IPS-18c (cell line): ENCODE data around the gene DIDO1.
"Not testable (repeated sequence)": the region's sequence is repeated elsewhere in the genome, so short reads cannot be mapped to it uniquely, and the experiment has no call there.

Experiments used
- H3K4me3 ChIP-seq: 2 replicates; pipeline ENCODE4 v1.7.0; 2013; ENCODE audit warnings: low read depth, mild to moderate bottlenecking, low read length, moderate library complexity; ENCODE audit not compliant: insufficient read depth
- H3K9me3 ChIP-seq: one replicate; pipeline ENCODE4 v1.6.1; 2013; ENCODE audit warnings: mild to moderate bottlenecking, low read length, moderate library complexity; ENCODE audit not compliant: control insufficient read depth, insufficient read depth

Gene DIDO1

GRCh38 chr20:62923669-62924441 is 2.5 kb downstream of the DIDO1 start:
- peak overlapping the region; percentile 67 for H3K4me3 ChIP-seq
- H3K9me3 ChIP-seq = no peaks in the 10 kb centered on the region

- H3K9me3 ChIP-seq, H3K4me3 ChIP-seq: not testable (repeated sequence)
Measured at GRCh38 chr20:62923059-62923668, 3.1 kb downstream of the DIDO1 start.

- H3K9me3 ChIP-seq = no peaks in the 10 kb centered on the region
- no peak overlapping the region for H3K4me3 ChIP-seq
Measured at GRCh38 chr20:62922451-62922921, 3.8 kb downstream of the DIDO1 start.

- Histone ChIP-seq H3K9me3 (no peaks in the 10 kb centered on the region), H3K4me3 (no peak overlapping the region)
Measured at GRCh38 chr20:62921119-62921687, 5.1 kb downstream of the DIDO1 start.

GRCh38 chr20:62920039-62920645 is 6.2 kb downstream of the DIDO1 start:
- no peaks in the 10 kb centered on the region for H3K9me3 ChIP-seq
- H3K4me3 ChIP-seq = no peak overlapping the region

GRCh38 chr20:62918831-62919230 is 7.5 kb downstream of the DIDO1 start:
- no peaks in the 10 kb centered on the region for H3K9me3 ChIP-seq
- H3K4me3 ChIP-seq = no peak overlapping the region

GRCh38 chr20:62918147-62918546 is 8.2 kb downstream of the DIDO1 start:
- no peaks in the 10 kb centered on the region for H3K9me3 ChIP-seq
- H3K4me3 ChIP-seq = no peak overlapping the region

GRCh38 chr20:62917720-62918119 is 8.6 kb downstream of the DIDO1 start:
- H3K4me3 ChIP-seq = no peak overlapping the region

GRCh38 chr20:62916703-62917476 is 9.4 kb downstream of the DIDO1 start:
- H3K4me3 ChIP-seq = no peak overlapping the region
- H3K9me3 ChIP-seq = no peaks in the 10 kb centered on the region

More at GRCh38 chr20:62917720-62918119, 8.6 kb downstream of the DIDO1 start:
- no peaks in the 10 kb centered on the region for H3K9me3 ChIP-seq

- H3K9me3 ChIP-seq = no peaks in the 10 kb centered on the region
- no peak overlapping the region for H3K4me3 ChIP-seq
Measured at GRCh38 chr20:62914970-62915457, 11.3 kb downstream of the DIDO1 start.

- Histone ChIP-seq H3K9me3 (no peaks in the 10 kb centered on the region), H3K4me3 (no peak overlapping the region)
Measured at GRCh38 chr20:62914436-62914835, 11.9 kb downstream of the DIDO1 start.

GRCh38 chr20:62913043-62913630 is 13.2 kb downstream of the DIDO1 start:
- no peaks in the 10 kb centered on the region for H3K9me3 ChIP-seq

GRCh38 chr20:62911701-62912280 is 14.5 kb downstream of the DIDO1 start:
- Histone ChIP-seq H3K4me3 (no peak overlapping the region), H3K9me3 (no peaks in the 10 kb centered on the region)

More at GRCh38 chr20:62913043-62913630, 13.2 kb downstream of the DIDO1 start:
- H3K4me3 ChIP-seq = no peak overlapping the region

- Histone ChIP-seq H3K4me3 (no peak overlapping the region), H3K9me3 (no peaks in the 10 kb centered on the region)
Measured at GRCh38 chr20:62910777-62911497, 15.4 kb downstream of the DIDO1 start.

GRCh38 chr20:62910217-62910766 is 16.0 kb downstream of the DIDO1 start:
- no peaks in the 10 kb centered on the region for H3K9me3 ChIP-seq

More at GRCh38 chr20:62910217-62910766, 16.0 kb downstream of the DIDO1 start:
- H3K4me3 ChIP-seq = no peak overlapping the region
